ENCODE measurements around the gene RFX1.

The RFX1 gene

GRCh38 chr19:13995878-13996765 lies 10.0 kb downstream of the RFX1 start:
- ATAC-seq = no peak
- TF ChIP-seq, protein P1, sequence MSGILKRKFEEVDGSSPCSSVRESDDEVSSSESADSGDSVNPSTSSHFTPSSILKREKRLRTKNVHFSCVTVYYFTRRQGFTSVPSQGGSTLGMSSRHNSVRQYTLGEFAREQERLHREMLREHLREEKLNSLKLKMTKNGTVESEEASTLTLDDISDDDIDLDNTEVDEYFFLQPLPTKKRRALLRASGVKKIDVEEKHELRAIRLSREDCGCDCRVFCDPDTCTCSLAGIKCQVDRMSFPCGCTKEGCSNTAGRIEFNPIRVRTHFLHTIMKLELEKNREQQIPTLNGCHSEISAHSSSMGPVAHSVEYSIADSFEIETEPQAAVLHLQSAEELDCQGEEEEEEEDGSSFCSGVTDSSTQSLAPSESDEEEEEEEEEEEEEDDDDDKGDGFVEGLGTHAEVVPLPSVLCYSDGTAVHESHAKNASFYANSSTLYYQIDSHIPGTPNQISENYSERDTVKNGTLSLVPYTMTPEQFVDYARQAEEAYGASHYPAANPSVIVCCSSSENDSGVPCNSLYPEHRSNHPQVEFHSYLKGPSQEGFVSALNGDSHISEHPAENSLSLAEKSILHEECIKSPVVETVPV (CRISPR knock-in tag; IDR thresholded peaks at IDR 0.05) = no peak
- TF ChIP-seq SNAI2 (CRISPR knock-in tag; IDR thresholded peaks at IDR 0.05) (no peak), POU6F1 (CRISPR knock-in tag; IDR thresholded peaks at IDR 0.05; ENCODE audit: borderline replicate concordance, low read depth) (no peak), BACH2 (CRISPR knock-in tag; IDR thresholded peaks at IDR 0.05; ENCODE audit: borderline replicate concordance) (no peak), TOX (CRISPR knock-in tag; IDR thresholded peaks at IDR 0.05; ENCODE audit: borderline replicate concordance) (no peak), ZC3H10 (CRISPR knock-in tag; IDR thresholded peaks at IDR 0.05) (no peak), CSDC2 (CRISPR knock-in tag; IDR thresholded peaks at IDR 0.05) (no peak), PPARA (CRISPR knock-in tag; IDR thresholded peaks at IDR 0.05; ENCODE audit: borderline replicate concordance) (no peak), OSR1 (CRISPR knock-in tag; IDR thresholded peaks at IDR 0.05) (no peak), CREB5 (CRISPR knock-in tag; IDR thresholded peaks at IDR 0.05; ENCODE audit: low read depth) (no peak), ISL1 (CRISPR knock-in tag; IDR thresholded peaks at IDR 0.05) (no peak), TCF4 (CRISPR knock-in tag; IDR thresholded peaks at IDR 0.05; ENCODE audit: borderline replicate concordance) (no peak), ARNTL (CRISPR knock-in tag; IDR thresholded peaks at IDR 0.05; ENCODE audit: borderline replicate concordance, low read depth) (no peak), RARB (CRISPR knock-in tag; IDR thresholded peaks at IDR 0.05) (no peak), ZNF70 (CRISPR knock-in tag; IDR thresholded peaks at IDR 0.05) (no peak), GLIS3 (CRISPR knock-in tag; IDR thresholded peaks at IDR 0.05) (no peak), TSHZ2 (CRISPR knock-in tag; IDR thresholded peaks at IDR 0.05) (no peak), ESRRG (CRISPR knock-in tag; IDR thresholded peaks at IDR 0.05) (no peak), ZFP30 (CRISPR knock-in tag; IDR thresholded peaks at IDR 0.05) (no peak)
- TF ChIP-seq, protein P2, sequence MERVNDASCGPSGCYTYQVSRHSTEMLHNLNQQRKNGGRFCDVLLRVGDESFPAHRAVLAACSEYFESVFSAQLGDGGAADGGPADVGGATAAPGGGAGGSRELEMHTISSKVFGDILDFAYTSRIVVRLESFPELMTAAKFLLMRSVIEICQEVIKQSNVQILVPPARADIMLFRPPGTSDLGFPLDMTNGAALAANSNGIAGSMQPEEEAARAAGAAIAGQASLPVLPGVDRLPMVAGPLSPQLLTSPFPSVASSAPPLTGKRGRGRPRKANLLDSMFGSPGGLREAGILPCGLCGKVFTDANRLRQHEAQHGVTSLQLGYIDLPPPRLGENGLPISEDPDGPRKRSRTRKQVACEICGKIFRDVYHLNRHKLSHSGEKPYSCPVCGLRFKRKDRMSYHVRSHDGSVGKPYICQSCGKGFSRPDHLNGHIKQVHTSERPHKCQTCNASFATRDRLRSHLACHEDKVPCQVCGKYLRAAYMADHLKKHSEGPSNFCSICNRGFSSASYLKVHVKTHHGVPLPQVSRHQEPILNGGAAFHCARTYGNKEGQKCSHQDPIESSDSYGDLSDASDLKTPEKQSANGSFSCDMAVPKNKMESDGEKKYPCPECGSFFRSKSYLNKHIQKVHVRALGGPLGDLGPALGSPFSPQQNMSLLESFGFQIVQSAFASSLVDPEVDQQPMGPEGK (CRISPR knock-in tag; IDR thresholded peaks at IDR 0.05; ENCODE audit: borderline replicate concordance) = no peak

DNA sequence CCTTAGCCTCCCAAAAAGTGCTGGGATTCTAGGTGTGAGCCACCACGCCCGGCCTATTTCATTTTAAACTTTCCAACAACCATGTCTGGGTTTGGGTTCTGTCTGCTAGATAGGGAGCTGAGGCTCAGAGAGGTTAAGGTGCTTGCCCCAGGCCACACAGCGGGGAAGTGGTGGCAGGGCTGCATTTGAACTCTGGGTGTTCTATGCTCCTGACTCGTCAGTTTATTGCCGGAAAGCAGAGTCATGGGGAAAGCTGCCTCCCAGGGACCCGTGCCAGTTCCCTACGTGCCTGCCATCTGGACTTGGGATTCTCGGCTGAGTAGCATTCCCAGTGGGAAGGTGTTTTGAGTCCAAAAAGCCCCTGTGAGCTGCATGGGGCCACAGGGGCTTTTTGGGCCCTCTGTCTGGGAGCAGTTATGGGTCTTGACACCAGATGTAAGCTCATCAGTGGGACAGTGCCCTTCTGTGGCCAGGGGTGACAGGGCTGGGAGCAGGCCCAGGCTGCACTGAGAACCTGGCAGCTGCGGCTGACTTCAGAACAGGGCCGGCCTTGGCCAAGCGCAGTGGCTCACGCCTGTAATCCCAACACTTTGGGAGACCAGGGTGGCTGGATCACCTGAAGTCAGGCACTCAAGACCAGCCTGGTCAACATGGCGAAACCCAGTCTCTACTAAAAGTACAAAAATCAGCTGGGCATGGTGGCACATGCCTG lies 10.9 kb downstream of the RFX1 start:
- TF ChIP-seq, protein P1 (CRISPR knock-in tag; IDR thresholded peaks at IDR 0.05) = no peak
- TF ChIP-seq CREB5 (CRISPR knock-in tag; IDR thresholded peaks at IDR 0.05; ENCODE audit: low read depth) (no peak), GLIS3 (CRISPR knock-in tag; IDR thresholded peaks at IDR 0.05) (no peak), BACH2 (CRISPR knock-in tag; IDR thresholded peaks at IDR 0.05; ENCODE audit: borderline replicate concordance) (no peak), ARNTL (CRISPR knock-in tag; IDR thresholded peaks at IDR 0.05; ENCODE audit: borderline replicate concordance, low read depth) (no peak), TOX (CRISPR knock-in tag; IDR thresholded peaks at IDR 0.05; ENCODE audit: borderline replicate concordance) (no peak)
- TF ChIP-seq, protein P2 (CRISPR knock-in tag; IDR thresholded peaks at IDR 0.05; ENCODE audit: borderline replicate concordance) = no peak
- ATAC-seq = no peak

Measured in SK-N-SH treated with all-trans-retinoic acid at 6 μM for 48 hours (cell line).